Smooth muscle cell of the brain vasculature (primary cell): ENCODE data around the gene LEO1.
"Not testable (repeated sequence)": the region's sequence is repeated elsewhere in the genome, so short reads cannot be mapped to it uniquely, and the experiment has no call there.

Source experiments
- DNase-seq: peaks from one replicate; pipeline ENCODE4 v3.0.0-alpha.2; 2012; ENCODE audit warnings: low read depth, low spot score

LEO1 gene

GRCh38 chr15:52003710-52004109 is 32.1 kb upstream of the LEO1 start:
- no peak for DNase-seq

DNA sequence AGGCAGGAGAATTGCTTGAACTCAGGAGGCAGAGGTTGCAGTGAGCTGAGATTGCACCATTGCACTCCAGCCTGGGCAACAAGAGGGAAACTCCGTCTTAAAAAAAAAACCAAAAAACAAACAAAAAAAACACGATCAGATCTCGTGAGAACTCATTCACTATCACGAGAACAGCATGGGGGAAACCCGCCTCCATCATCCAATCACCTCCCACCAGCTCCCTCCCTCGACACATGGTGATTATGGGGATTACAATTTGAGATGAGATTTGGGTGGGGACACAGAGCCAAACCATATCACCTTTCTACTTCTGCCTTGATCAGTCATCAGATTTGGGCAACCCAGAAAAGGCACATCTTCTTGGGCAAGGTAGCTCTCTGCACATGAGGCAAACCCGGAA is 31.5 kb upstream of the LEO1 start:
- DNase-seq, result not testable (repeated sequence)

GRCh38 chr15:52002351-52002750 is 30.8 kb upstream of the LEO1 start:
- no peak for DNase-seq

DNA sequence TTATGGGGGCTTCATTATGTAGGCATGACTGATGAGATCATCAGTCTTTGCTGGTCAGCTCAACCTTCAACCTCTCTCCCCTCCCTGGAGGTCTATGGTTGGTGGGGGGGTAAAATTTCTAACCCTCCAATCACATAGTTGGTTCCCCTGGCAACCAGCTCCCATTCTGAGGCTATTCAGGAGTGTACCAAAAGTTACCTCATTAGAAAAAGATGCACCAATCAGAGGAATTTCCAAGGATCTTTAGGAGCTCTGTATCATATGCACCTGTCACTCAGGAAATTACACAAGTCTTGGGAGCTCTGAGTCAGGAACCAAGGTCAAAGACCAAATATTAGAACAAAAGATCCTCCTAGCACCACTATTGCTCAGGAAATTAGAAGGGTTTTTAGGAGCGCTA is 21.4 kb upstream of the LEO1 start:
- DNase-seq, result no peak

DNA sequence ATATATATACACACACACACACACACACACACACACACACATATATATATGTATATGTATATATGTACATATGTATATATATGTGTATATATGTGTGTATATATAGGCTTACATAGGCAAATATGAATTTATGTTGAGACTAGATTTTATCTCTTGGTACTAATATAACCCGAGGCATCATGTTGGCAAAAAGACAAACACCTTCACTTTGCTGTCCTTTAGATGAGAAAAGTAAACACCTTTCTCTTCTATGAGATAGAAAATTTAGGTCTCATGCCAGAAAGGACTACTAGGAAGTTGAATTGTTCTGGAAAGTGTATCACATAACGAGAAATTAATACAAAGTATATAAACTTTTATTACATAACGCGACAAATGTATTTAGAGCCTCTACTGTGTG is 19.6 kb upstream of the LEO1 start:
- DNase-seq, result no peak

- no peak for DNase-seq
Observed at GRCh38 chr15:51982770-51983103, 11.2 kb upstream of the LEO1 start.

- DNase-seq, result peak; percentile 55
Observed at GRCh38 chr15:51982013-51982769, 10.6 kb upstream of the LEO1 start.

GRCh38 chr15:51973775-51974174 is 2.2 kb upstream of the LEO1 start:
- DNase-seq, result no peak

DNA sequence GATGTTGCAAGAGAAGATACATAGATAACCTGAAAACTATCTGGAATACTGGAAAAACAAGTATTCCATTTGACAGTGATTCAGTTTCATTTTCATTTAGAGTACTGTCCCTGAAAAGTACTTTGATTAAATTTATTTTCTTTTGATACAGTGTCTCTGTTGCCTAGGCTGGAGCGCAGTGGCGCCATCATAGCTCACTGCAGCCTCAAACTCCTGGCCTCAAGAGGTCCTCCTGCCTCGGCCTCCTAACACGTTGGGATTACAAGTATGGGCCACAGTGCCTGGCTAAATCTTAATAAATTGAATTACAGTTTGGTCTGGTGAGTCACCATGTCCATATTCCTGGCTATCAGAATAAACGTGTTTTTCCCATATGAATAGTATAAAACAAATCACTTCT is 1.6 kb upstream of the LEO1 start:
- no peak for DNase-seq

- DNase-seq, result peak; percentile 2
Observed at GRCh38 chr15:51971032-51971374, 575 bp downstream of the LEO1 start.

DNA sequence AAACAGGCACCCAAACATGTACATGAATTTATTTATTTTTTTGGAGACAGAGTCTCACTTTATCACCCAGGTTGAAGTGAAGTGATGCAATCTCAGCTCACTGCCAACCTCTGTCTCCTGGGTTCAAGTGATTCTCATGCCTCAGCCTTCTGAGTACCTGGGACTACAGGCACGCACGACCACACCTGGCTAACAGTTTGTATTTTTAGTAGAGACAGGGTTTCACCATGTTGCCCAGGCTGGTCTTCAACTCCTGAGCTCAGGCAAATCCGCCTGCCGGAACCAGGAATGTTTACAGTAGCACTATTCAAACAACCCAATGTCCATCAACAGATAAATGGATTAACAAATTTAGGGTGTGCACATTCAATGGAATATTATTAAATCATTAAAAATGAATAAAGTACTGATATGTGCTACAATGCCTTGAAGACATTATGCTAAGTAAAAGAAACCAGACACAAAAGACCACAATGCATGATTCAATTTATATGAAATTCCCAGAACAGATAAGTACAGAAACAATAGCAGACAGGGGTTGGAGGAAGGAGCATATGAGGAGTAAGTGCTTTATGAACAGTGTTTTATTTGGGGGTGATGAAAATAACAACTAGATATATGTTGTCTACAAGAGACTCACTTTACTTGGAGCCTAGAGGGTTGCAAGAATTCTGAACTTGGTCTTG is 1.3 kb downstream of the LEO1 start:
- no peak for DNase-seq

DNA sequence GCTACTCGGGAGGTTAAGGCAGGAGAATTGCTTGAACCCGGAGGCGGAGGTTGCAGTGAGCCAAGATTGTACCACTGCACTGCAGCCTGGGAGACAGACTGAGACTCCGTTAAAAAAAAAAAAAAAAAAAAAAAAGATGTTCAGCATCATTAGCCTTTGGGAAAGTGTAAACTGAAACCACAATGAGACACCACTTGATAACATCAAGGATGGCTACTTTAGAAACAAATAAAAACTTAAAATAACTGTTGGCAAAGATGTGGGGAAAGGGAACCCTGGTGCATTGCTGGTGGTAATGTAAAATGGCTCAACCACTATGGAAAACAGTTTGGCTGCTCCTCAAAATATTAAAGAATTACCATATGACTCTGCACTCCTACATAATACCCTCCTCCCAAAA is 1.9 kb downstream of the LEO1 start:
- DNase-seq, result no peak

GRCh38 chr15:51967583-51967982 is 4.0 kb downstream of the LEO1 start:
- no peak for DNase-seq

- DNase-seq, result no peak
Observed at GRCh38 chr15:51966192-51966591, 5.4 kb downstream of the LEO1 start.

DNA sequence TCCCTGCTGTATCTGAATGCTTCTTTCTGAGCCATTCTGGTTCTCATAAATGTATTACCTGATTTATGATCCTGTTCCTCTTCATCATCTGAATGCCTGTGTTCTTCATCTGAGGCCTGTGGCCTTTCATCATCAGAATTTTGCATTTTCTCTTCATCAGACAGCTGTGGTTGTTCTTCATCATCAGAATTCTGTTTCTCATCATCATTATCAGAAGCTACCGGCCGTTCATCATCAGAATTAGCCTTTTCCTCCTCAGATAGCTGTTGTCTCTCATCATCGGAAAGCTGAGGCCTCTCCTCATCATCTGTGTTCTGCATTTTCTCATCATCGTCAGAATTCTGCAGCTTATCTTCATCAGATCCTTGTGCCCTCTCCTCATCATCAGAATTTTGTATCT is 5.9 kb downstream of the LEO1 start:
- no peak for DNase-seq

DNA sequence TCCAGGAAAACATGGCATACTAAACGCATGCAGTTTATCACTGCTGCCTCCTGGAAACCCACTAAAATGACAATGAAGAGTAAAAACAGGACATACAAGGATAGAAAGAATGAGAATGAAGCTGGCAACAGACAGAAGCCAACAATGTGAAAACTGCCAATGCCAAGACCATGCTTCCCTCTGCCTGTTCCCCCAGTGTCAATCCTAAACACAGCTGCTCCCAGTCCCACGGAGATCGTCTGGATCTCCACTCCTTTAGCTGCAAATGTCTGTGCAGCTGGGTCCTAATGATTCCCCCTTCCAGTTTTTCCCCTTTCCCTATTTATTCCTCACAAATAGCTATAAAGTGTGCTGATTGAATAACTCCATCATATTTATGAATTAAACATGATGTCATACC is 16.1 kb downstream of the LEO1 start:
- DNase-seq, result no peak

DNA sequence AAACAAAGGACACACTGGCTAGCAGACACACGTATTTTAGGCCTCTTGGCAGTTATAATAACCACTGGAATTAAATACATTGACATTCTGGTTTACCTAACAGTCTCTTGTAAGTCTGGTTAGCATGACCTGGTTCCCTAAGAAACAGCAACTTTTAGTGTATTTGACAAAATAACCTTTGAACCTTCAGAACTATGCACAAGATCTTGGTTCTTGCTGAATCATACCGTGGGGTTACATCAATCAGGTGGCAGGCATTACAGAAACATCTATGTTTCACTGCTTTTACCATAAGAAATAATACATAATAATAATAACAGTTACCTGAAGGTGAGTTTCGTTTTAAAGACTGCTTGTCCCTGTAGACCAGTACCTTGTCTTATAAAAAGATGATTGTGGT is 18.8 kb downstream of the LEO1 start:
- no peak for DNase-seq

DNA sequence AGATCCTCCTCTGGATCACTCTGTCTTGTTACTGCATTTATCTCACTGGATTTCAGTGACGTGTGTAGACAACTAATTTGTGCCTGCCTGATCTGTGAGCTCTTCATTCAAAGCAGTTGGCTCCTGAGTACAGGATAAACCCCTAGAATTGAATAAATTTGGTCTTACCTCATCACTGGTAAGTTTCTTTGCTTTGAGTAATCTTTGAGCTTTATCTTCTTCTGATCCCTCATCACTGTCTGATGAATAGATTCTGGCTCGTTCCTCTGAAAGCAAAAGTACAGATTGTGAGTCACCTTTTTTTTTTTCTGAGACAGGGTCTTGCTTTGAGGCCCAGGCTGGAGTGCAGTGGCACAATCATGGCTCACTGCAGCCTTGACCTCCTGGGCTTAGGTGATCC is 24.5 kb downstream of the LEO1 start:
- DNase-seq, result no peak

GRCh38 chr15:51939216-51939615 is 32.4 kb downstream of the LEO1 start:
- DNase-seq, result no peak

GRCh38 chr15:51938286-51938685 is 33.3 kb downstream of the LEO1 start:
- DNase-seq, result no peak

DNA sequence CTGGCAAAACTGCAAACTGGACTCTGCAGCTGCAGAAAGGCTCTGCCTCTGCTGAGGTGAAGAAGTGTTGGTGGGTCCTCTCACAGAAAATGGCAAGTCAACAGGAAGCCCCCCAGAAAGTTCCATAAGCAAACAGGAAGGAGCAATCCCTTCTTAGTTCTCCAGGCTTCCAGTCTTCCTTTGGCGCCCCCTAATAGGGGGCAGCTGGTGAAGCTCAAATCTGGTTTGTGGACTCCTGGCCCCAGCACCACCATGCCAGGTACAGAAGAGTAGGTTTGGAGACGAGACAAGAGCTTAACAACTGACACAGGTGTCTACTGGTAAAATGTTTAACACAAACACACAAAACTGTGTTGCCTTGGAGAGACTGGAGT is 35.5 kb downstream of the LEO1 start:
- no peak for DNase-seq

DNA sequence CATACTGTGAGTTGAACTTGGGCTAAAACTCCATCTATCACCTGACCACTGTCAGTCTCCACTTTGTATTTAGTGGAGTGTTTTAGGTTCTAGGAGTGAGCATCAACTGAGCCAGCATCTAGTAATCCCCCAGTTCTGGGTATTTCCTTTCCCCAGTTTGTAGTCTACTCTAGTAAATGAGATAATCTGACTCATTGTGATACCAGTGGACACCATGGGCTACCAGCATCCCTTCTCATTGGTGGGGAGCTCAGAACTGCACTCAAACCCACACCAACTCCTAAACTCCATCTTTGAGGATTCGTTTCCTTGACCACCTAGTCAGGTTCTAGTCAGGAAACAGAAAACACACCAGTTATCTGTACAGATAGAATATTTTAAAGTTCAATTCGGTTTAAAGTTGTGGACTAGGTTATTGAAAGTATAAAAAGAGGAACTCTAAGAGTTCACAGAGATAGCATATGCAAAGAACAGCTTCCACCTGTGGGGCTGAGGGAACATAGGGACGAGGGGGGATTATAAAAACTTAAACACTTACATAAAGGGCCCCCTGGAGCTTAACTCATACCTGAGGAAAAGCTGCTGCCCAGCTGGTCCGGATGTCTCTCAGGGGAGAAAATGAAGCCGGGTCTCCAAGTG is 36.0 kb downstream of the LEO1 start:
- DNase-seq, result no peak

DNA sequence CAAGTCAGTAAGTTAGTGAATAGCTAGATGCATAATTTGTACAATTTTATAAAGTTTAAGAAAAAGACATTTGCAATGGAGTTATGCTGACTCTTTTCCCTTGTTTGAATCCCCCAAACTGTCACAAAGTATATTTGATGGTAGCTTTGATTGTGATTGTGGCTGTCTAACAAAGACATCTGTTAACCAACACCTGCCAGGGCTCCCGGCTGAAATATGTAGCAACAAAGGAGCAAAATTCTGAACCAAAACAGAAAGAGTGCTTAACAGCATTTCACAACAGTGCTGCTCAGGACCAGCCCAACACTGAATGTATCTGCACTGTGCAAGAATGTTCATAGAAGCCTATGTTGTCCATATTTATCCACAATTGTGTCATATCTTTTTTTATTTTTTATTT is 39.4 kb downstream of the LEO1 start:
- no peak for DNase-seq
